WTC11 (cell line): Measurements from ENCODE around the gene FEM1A. TPM values are rescaled to one million over a fixed set of nuclear protein-coding genes. Genes with fewer than 3 reads are reported as not detected.
"Not testable (repeated sequence)": the region's sequence is repeated elsewhere in the genome, so short reads cannot be mapped to it uniquely, and the experiment has no call there.

Source experiments
- ATAC-seq: fragments of 200-7000 bp; cut with Tn5 transposase; 2 replicates; pipeline ENCODE4 v1.10.0; 2021; ENCODE audit warnings: mild to moderate bottlenecking, moderate library complexity
- CTCF ChIA-PET: fragments of 300-600 bp; sonication (Branson Sonifier 250); formaldehyde crosslinking; loops from one replicate; lab custom pipeline; 2021; ENCODE audit warnings: antibody characterized with exemption; lab: Charles Lee
- POLR2A ChIA-PET: fragments of 350-600 bp; sonication (Branson Sonifier 250); formaldehyde crosslinking; loops from one replicate; lab custom pipeline; 2021; ENCODE audit warnings: antibody characterized with exemption; lab: Charles Lee
- DNase-seq: peaks from one replicate; pipeline ENCODE4 v3.0.0; 2021; ENCODE audit warnings: low spot score
- H3K27ac Mint-ChIP-seq: 2 replicates; pipeline ENCODE4 v1.8.0; 2021; ENCODE audit warnings: mixed read lengths
- H3K27me3 Mint-ChIP-seq: 2 replicates; pipeline ENCODE4 v1.8.0; 2021; ENCODE audit warnings: low read depth, mild to moderate bottlenecking, moderate library complexity, mixed read lengths
- H3K36me3 Mint-ChIP-seq: 2 replicates; pipeline ENCODE4 v1.8.0; 2021; ENCODE audit warnings: mixed read lengths
- H3K4me1 Mint-ChIP-seq: 2 replicates; pipeline ENCODE4 v1.8.0; 2022; ENCODE audit warnings: mixed read lengths
- H3K4me3 Mint-ChIP-seq: 2 replicates; pipeline ENCODE4 v1.8.0; 2021; ENCODE audit warnings: mild to moderate bottlenecking, moderate library complexity, mixed read lengths
- H3K9me3 Mint-ChIP-seq: 2 replicates; pipeline ENCODE4 v1.8.0; 2021; ENCODE audit warnings: mixed read lengths
- ESRRA ChIP-seq: sonication (generic); formaldehyde crosslinking; IDR thresholded peaks from 2 replicates; pipeline ENCODE4 v1.8.1; 2022; ENCODE audit warnings: mild to moderate bottlenecking, missing genetic modification reagents, borderline replicate concordance
- FOXJ3 ChIP-seq: sonication (generic); formaldehyde crosslinking; IDR thresholded peaks from 2 replicates; pipeline ENCODE4 v1.9.0; 2021; ENCODE audit warnings: missing genetic modification reagents, mild to moderate bottlenecking, borderline replicate concordance
- GTF2I ChIP-seq: fragments of 250-450 bp; sonication (Bioruptor Pico); conservative IDR thresholded peaks from 2 replicates; pipeline ENCODE4 v1.4.0; 2021; ENCODE audit warnings: mild to moderate bottlenecking
- HMGA2 ChIP-seq: fragments of 250-450 bp; sonication (Bioruptor Pico); IDR thresholded peaks from 2 replicates; pipeline ENCODE4 v1.4.0; 2021; ENCODE audit warnings: mild to moderate bottlenecking, moderate library complexity
- NR3C1 ChIP-seq: sonication (generic); formaldehyde crosslinking; conservative IDR thresholded peaks from 2 replicates; pipeline ENCODE4 v1.8.1; 2023; ENCODE audit warnings: low read depth, mild to moderate bottlenecking, missing genetic modification reagents
- SOX15 ChIP-seq: fragments of 250-450 bp; sonication (Bioruptor Pico); IDR thresholded peaks from 2 replicates; pipeline ENCODE4 v1.9.0; 2021; ENCODE audit warnings: mild to moderate bottlenecking
- SP1 ChIP-seq: sonication (generic); formaldehyde crosslinking; conservative IDR thresholded peaks from 2 replicates; pipeline ENCODE4 v1.8.1; 2022; ENCODE audit warnings: missing genetic modification reagents
- total RNA-seq: library from RNA; stranded (reverse); gene quantifications from 3 replicates; pipeline ENCODE4 v1.2.3, GENCODE V29; 2021
- TF ChIP-seq, protein P1 (sequence below): sonication (generic); formaldehyde crosslinking; IDR thresholded peaks from 2 replicates; pipeline ENCODE4 v1.8.0; 2022; ENCODE audit warnings: mild to moderate bottlenecking, missing genetic modification reagents
- TF ChIP-seq, protein P2 (sequence below): sonication (generic); formaldehyde crosslinking; IDR thresholded peaks from 2 replicates; pipeline ENCODE4 v1.8.1; 2022; ENCODE audit warnings: low read depth, missing genetic modification reagents, borderline replicate concordance
- TF ChIP-seq, protein P3 (sequence below): fragments of 250-450 bp; sonication (Bioruptor Pico); IDR thresholded peaks from 2 replicates; pipeline ENCODE4 v1.9.0; 2021; ENCODE audit warnings: mild to moderate bottlenecking
- TF ChIP-seq, protein P4 (sequence below): sonication (generic); formaldehyde crosslinking; IDR thresholded peaks from 2 replicates; pipeline ENCODE4 v1.8.0; 2023; ENCODE audit warnings: missing genetic modification reagents
- TF ChIP-seq, protein P5 (sequence below): sonication (generic); formaldehyde crosslinking; IDR thresholded peaks from 2 replicates; pipeline ENCODE4 v1.8.1; 2022; ENCODE audit warnings: missing genetic modification reagents, borderline replicate concordance

The FEM1A gene
- total RNA-seq, 1 experiment from 2014 or later, result 15.7 TPM

DNA sequence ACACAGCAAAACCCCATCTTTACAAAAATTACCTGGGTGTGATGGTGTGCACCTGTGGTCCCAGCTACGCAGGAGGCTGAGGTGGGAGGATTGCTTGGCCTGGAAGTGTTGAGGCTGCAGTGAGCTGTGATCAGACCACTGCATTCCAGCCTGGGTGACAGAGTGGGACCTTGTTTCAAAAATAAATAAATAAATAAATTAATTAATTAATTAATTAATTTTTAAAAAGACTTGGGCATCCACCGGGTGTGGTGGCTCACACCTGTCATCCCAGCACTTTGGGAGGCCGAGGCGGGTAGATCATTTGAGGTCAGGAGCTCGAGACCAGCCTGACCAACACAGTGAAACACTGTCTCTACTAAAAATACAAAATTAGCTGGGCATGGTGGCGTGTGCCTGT is 13.6 kb downstream of the FEM1A start:
- H3K9me3 Mint-ChIP-seq, H3K4me1 Mint-ChIP-seq, POLR2A ChIA-PET, ATAC-seq, H3K36me3 Mint-ChIP-seq, H3K27ac Mint-ChIP-seq, DNase-seq, H3K27me3 Mint-ChIP-seq, H3K4me3 Mint-ChIP-seq: not testable (repeated sequence)
- CTCF ChIA-PET, result interaction anchor here (0.6 to 6.8 kb wide), 9 partner anchors 14 to 128 kb away, joined by 3 to 161 read pairs (median 4); partner anchors contain the start of gene FEM1A
- TF ChIP-seq HMGA2 (CRISPR knock-in tag), result peak; percentile 65; the same call in 1 of the 2 replicates

DNA sequence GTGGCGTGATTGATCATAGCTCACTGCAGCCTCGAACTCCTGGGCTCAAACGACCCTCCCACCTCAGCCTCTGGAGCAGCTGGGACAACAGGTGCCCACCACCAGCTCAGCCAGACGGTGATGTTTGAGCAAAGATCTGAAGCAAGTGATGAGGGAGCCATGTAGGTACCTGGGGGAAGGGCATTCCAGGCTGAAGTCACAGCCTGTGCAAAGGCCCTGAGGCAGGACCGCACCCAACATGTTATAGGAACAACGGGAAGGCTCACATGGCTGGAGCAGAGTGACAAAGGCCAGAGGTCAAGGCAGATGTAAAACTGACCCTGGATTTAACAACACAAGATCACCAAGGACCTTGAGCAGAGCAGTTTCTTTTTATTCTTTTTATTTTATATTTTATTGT is 14.8 kb downstream of the FEM1A start:
- no peaks in the 10 kb centered on the region for H3K4me1 Mint-ChIP-seq
- H3K27ac Mint-ChIP-seq, result no peak overlapping the region
- POLR2A ChIA-PET, result no interaction called here
- no peak for DNase-seq
- H3K4me3 Mint-ChIP-seq, result no peak overlapping the region
- TF ChIP-seq GTF2I (CRISPR knock-in tag), result peak; percentile 19; the same call in 1 of the 2 replicates
- no peak for TF ChIP-seq SP1 (CRISPR knock-in tag)
- TF ChIP-seq, all 79 proteins: peak for 1
- CTCF ChIA-PET, result interaction anchor here (0.7 to 6.8 kb wide), 3 partner anchors 10 to 46 kb away, joined by 3 to 161 read pairs (median 6); partner anchors contain the start of gene FEM1A
- ATAC-seq, result no peak
- peaks cover 2% of the 10 kb centered on the region; the same call in 1 of the 2 replicates for H3K27me3 Mint-ChIP-seq
- H3K36me3 Mint-ChIP-seq, result no peaks in the 10 kb centered on the region
- H3K9me3 Mint-ChIP-seq, result no peaks in the 10 kb centered on the region

DNA sequence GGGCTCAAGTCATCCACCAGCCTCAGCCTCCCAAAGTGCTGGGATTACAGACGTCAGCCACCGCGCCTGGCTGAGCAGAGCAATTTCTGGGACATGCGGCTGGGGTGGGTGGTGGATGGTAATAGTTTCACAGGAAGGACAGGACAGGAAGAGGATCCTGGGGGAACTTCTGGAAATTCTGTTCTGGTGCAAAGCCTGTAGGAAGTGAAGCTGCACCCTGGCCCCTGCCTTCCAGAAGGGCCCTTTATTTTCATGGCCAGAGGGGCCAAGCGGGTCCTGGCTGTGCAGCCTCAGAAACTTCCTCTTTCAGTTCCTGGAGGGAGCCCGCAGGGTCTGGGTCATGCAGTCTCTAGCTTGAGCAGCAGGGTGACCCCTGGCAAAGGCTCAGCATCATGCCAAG is 15.7 kb downstream of the FEM1A start:
- POLR2A ChIA-PET, result no interaction called here
- H3K27ac Mint-ChIP-seq, result no peak overlapping the region
- H3K4me1 Mint-ChIP-seq, result no peaks in the 10 kb centered on the region
- no peaks in the 10 kb centered on the region for H3K9me3 Mint-ChIP-seq
- TF ChIP-seq FOXJ3 (CRISPR knock-in tag) (no peak), NR3C1 (CRISPR knock-in tag) (no peak), ESRRA (no peak), SOX15 (CRISPR knock-in tag) (no peak), HMGA2 (CRISPR knock-in tag) (no peak)
- TF ChIP-seq, protein P1, sequence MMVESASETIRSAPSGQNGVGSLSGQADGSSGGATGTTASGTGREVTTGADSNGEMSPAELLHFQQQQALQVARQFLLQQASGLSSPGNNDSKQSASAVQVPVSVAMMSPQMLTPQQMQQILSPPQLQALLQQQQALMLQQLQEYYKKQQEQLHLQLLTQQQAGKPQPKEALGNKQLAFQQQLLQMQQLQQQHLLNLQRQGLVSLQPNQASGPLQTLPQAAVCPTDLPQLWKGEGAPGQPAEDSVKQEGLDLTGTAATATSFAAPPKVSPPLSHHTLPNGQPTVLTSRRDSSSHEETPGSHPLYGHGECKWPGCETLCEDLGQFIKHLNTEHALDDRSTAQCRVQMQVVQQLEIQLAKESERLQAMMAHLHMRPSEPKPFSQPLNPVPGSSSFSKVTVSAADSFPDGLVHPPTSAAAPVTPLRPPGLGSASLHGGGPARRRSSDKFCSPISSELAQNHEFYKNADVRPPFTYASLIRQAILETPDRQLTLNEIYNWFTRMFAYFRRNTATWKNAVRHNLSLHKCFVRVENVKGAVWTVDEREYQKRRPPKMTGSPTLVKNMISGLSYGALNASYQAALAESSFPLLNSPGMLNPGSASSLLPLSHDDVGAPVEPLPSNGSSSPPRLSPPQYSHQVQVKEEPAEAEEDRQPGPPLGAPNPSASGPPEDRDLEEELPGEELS (CRISPR knock-in tag), result no peak
- TF ChIP-seq, protein P2, sequence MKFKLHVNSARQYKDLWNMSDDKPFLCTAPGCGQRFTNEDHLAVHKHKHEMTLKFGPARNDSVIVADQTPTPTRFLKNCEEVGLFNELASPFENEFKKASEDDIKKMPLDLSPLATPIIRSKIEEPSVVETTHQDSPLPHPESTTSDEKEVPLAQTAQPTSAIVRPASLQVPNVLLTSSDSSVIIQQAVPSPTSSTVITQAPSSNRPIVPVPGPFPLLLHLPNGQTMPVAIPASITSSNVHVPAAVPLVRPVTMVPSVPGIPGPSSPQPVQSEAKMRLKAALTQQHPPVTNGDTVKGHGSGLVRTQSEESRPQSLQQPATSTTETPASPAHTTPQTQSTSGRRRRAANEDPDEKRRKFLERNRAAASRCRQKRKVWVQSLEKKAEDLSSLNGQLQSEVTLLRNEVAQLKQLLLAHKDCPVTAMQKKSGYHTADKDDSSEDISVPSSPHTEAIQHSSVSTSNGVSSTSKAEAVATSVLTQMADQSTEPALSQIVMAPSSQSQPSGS, result no peak
- TF ChIP-seq, protein P3, sequence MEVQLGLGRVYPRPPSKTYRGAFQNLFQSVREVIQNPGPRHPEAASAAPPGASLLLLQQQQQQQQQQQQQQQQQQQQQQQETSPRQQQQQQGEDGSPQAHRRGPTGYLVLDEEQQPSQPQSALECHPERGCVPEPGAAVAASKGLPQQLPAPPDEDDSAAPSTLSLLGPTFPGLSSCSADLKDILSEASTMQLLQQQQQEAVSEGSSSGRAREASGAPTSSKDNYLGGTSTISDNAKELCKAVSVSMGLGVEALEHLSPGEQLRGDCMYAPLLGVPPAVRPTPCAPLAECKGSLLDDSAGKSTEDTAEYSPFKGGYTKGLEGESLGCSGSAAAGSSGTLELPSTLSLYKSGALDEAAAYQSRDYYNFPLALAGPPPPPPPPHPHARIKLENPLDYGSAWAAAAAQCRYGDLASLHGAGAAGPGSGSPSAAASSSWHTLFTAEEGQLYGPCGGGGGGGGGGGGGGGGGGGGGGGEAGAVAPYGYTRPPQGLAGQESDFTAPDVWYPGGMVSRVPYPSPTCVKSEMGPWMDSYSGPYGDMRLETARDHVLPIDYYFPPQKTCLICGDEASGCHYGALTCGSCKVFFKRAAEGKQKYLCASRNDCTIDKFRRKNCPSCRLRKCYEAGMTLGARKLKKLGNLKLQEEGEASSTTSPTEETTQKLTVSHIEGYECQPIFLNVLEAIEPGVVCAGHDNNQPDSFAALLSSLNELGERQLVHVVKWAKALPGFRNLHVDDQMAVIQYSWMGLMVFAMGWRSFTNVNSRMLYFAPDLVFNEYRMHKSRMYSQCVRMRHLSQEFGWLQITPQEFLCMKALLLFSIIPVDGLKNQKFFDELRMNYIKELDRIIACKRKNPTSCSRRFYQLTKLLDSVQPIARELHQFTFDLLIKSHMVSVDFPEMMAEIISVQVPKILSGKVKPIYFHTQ, result no peak
- TF ChIP-seq, protein P4, sequence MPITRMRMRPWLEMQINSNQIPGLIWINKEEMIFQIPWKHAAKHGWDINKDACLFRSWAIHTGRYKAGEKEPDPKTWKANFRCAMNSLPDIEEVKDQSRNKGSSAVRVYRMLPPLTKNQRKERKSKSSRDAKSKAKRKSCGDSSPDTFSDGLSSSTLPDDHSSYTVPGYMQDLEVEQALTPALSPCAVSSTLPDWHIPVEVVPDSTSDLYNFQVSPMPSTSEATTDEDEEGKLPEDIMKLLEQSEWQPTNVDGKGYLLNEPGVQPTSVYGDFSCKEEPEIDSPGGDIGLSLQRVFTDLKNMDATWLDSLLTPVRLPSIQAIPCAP (CRISPR knock-in tag), result no peak
- TF ChIP-seq, protein P5, sequence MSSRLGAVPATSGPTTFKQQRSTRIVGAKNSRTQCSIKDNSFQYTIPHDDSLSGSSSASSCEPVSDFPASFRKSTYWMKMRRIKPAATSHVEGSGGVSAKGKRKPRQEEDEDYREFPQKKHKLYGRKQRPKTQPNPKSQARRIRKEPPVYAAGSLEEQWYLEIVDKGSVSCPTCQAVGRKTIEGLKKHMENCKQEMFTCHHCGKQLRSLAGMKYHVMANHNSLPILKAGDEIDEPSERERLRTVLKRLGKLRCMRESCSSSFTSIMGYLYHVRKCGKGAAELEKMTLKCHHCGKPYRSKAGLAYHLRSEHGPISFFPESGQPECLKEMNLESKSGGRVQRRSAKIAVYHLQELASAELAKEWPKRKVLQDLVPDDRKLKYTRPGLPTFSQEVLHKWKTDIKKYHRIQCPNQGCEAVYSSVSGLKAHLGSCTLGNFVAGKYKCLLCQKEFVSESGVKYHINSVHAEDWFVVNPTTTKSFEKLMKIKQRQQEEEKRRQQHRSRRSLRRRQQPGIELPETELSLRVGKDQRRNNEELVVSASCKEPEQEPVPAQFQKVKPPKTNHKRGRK (CRISPR knock-in tag), result no peak
- H3K4me3 Mint-ChIP-seq, result no peak overlapping the region
- CTCF ChIA-PET, result interaction anchor here (0.6 to 6.8 kb wide), 4 partner anchors 16 to 531 kb away, joined by 3 to 161 read pairs (median 5); partner anchors contain the start of gene FEM1A
- no peaks in the 10 kb centered on the region for H3K36me3 Mint-ChIP-seq
- DNase-seq, result no peak
- peaks cover 2% of the 10 kb centered on the region; the same call in 1 of the 2 replicates for H3K27me3 Mint-ChIP-seq
- no peak for ATAC-seq
